Endothelial cell (in vitro differentiated cells): Measurements from ENCODE around the gene CKAP2L. TPM values are rescaled to one million over a fixed set of nuclear protein-coding genes. Genes with fewer than 3 reads are reported as not detected.
A peak's percentile ranks its signal among the peaks of the same experiment; 100 is the strongest.

ENCODE experiments used
- DNase-seq: peaks from one replicate; pipeline ENCODE4 v3.0.0; 2021; ENCODE audit warnings: low spot score
- H3K27ac Mint-ChIP-seq: one replicate; pipeline ENCODE4 v1.8.0; 2021; ENCODE audit warnings: mixed read lengths, inconsistent platforms; ENCODE audit not compliant: unreplicated experiment
- H3K27me3 Mint-ChIP-seq: one replicate; pipeline ENCODE4 v1.8.0; 2021; ENCODE audit warnings: mild to moderate bottlenecking, moderate library complexity, mixed read lengths, inconsistent platforms; ENCODE audit not compliant: unreplicated experiment
- H3K36me3 Mint-ChIP-seq: one replicate; pipeline ENCODE4 v1.8.0; 2021; ENCODE audit warnings: mild to moderate bottlenecking, low read depth, mixed read lengths, inconsistent platforms; ENCODE audit not compliant: unreplicated experiment
- H3K4me1 Mint-ChIP-seq: one replicate; pipeline ENCODE4 v1.8.0; 2021; ENCODE audit warnings: mild to moderate bottlenecking, mixed read lengths, inconsistent platforms; ENCODE audit not compliant: unreplicated experiment
- H3K4me3 Mint-ChIP-seq: one replicate; pipeline ENCODE4 v1.8.0; 2021; ENCODE audit warnings: mild to moderate bottlenecking, mixed read lengths, inconsistent platforms; ENCODE audit not compliant: unreplicated experiment
- H3K9me3 Mint-ChIP-seq: one replicate; pipeline ENCODE4 v1.8.0; 2021; ENCODE audit warnings: mixed read lengths, inconsistent platforms; ENCODE audit not compliant: unreplicated experiment
- CTCF ChIP-seq: fragments of 200-600 bp; sonication (generic); IDR thresholded peaks from one replicate; pipeline ENCODE4 v1.5.0; 2021; ENCODE audit warnings: antibody characterized with exemption; ENCODE audit not compliant: unreplicated experiment
- total RNA-seq: library from RNA; stranded (reverse); fragmentation: NEBNext Ultra II Directional; extraction: Animal tissue kit (Norgen Biotek cat#: 25700); gene quantifications from one replicate; pipeline ENCODE4 v1.2.1, GENCODE V29; 2021; ENCODE audit not compliant: unreplicated experiment

CKAP2L gene
- total RNA-seq, 1 donor from 2014 or later: 5.5 TPM

GRCh38 chr2:112727276-112728028 lies 37.0 kb downstream of the CKAP2L start:
- peaks cover 6% of the 10 kb centered on the region for H3K27me3 Mint-ChIP-seq
- no peak overlapping the region for H3K27ac Mint-ChIP-seq
- no peak for DNase-seq
- H3K4me3 Mint-ChIP-seq: no peak overlapping the region
- H3K4me1 Mint-ChIP-seq: peaks cover 27% of the 10 kb centered on the region
- H3K9me3 Mint-ChIP-seq: no peaks in the 10 kb centered on the region
- no peaks in the 10 kb centered on the region for H3K36me3 Mint-ChIP-seq
- no peak for TF ChIP-seq CTCF

DNA sequence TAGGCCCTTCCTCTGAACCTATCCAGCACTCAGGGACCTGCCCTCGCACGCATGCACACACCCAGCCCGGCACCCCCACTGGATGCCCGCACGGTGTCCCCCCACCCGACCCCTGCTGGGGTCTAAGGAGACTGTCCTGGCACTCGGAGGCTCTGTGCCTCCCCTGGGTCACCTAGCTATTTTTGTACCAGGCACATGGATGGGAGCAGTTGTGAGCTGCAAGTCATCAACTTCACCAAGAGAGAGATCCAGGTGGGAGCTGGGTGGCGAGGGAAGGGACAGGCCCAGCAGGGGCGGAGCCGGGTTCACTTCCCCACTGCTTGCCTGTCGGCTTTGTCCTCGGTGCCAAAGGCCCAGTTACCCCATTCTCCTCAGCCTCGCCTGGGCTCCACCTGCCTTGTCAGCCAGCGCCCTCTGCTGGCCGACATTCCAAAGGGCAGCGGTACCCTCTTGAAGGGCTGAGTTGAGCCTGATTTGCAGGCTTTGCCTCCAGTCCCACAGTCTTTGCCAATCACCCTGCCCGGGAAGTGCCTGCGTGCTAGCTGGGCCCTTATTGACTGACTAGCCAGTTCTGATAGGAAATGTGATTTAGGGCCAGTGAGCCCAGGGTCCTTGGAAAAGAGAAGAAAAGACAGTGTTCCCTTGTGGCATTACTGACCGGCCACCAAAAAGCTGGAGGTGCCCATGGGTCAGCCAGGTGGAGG lies 37.8 kb downstream of the CKAP2L start:
- Mint-ChIP-seq H3K27me3 (peaks cover 7% of the 10 kb centered on the region), H3K27ac (no peak overlapping the region)

DNA sequence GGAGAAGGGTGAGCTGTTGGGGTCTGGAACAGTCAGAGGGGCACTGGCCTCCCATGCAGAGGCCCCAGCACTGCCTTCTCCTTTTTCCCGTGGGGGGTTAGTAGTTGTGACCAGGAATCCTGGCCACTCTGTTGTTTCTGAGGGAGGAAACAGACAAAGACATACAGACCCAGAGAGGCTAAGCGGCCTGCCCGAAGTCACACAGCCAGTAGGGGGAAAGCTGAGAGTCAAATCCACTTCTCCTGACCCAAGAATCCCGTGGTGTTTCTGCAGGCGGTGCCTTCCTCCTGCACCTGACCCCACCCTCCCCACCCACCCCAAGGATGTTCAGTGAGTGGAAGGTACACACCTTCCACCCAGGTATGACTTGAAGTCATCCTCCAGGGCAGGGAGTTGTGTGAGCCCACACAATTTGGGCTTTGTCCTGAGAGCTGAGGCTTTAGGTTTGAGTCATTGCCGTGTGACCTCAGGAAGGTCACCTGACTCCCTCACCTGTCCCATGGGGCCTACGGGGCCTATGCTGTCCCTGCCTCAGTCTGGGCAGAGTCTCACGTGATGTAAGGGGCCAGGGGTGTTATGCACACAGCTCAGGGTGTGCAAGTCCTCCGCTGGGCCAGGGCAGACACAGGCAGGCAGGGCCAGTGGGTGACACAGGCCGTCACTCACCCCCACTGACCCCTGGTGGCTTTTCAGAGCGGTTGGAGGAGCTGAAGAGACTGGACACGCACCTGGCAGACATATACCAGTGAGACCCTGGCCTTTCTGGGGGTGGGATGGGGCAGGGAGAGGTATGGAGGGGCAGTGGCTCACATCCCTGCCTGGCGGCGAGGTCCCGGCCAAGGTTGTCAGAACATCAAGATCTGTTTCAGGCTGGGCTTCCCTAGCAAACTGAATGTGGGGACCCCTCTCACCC lies 38.6 kb downstream of the CKAP2L start:
- H3K4me3 Mint-ChIP-seq: no peak overlapping the region
- H3K27me3 Mint-ChIP-seq: peaks cover 8% of the 10 kb centered on the region
- H3K27ac Mint-ChIP-seq: no peak overlapping the region
- H3K36me3 Mint-ChIP-seq: no peaks in the 10 kb centered on the region
- DNase-seq: no peak
- H3K9me3 Mint-ChIP-seq: no peaks in the 10 kb centered on the region
- TF ChIP-seq CTCF: no peak
- H3K4me1 Mint-ChIP-seq: peaks cover 26% of the 10 kb centered on the region

More for the DNA sequence above, 37.8 kb downstream of the CKAP2L start:
- peak; percentile 94 for DNase-seq
- Mint-ChIP-seq H3K4me1 (peaks cover 27% of the 10 kb centered on the region), H3K36me3 (no peaks in the 10 kb centered on the region), H3K4me3 (no peak overlapping the region), H3K9me3 (no peaks in the 10 kb centered on the region)
- peak; percentile 97 for TF ChIP-seq CTCF

DNA sequence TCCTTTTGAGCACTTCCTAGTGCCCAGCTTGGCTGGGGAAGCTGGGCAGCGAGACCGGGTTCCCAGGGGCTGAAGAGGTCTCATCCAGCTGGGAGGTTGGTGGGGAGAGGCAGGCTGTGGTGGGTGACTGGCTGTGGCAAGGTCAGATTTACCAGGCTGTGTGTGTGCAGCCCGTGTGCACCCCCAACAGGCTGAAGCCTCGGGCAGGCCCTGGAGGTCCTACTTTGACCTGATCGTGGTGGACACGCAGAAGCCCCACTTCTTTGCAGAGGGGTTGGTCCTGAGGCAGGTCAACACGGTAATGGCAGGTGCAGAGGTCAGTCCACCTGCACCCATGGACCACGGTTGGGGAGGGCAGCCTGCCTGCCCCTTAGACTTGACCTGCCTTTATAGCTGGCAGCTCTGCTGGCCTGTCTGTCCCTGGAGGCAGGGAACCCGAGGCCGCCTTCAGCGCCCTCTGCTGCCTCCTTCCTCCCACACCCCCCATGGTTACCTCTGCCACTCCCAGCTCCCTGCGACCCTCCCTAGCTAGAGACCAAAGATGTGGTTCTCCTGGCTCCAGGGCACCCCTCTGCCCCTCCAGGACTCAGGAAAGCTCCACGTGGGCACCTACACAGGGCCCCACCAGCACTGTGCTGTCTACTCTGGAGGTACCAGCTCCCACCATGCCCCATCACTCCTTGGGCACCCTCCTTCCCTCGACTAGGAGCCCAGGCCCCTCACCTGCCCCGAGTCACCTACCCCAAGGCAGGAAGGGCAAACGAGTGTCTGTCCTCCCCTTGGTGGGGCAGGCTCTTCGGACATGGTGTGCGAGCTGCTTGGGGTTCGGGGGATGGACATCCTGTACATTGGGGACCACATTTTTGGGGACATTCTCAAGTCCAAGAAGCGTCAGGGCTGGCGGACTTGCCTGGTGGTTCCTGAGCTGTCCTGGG lies 39.6 kb downstream of the CKAP2L start:
- DNase-seq: peak; percentile 50
- H3K4me3 Mint-ChIP-seq: no peak overlapping the region
- no peaks in the 10 kb centered on the region for H3K9me3 Mint-ChIP-seq
- H3K27ac Mint-ChIP-seq: no peak overlapping the region
- TF ChIP-seq CTCF: no peak
- peaks cover 21% of the 10 kb centered on the region for H3K4me1 Mint-ChIP-seq
- no peaks in the 10 kb centered on the region for H3K36me3 Mint-ChIP-seq
- peaks cover 8% of the 10 kb centered on the region for H3K27me3 Mint-ChIP-seq
